GM18907 (cell line): Measurements from ENCODE around the gene SLC12A2.

Source experiments
- ATAC-seq: cut with Tn5 transposase; IDR thresholded peaks from one replicate; pipeline ENCODE4 v1.9.1; 2021; ENCODE audit warnings: mild to moderate bottlenecking, moderate library complexity; ENCODE audit not compliant: unreplicated experiment

SLC12A2 gene

GRCh38 chr5:128083033-128083810 is at the start of gene SLC12A2:
TSS of gene SLC12A2 (plus strand) at chr5:128083766. CDS start at chr5:128083955, 189 bp downstream.
- ATAC-seq, result peak; percentile 70

DNA sequence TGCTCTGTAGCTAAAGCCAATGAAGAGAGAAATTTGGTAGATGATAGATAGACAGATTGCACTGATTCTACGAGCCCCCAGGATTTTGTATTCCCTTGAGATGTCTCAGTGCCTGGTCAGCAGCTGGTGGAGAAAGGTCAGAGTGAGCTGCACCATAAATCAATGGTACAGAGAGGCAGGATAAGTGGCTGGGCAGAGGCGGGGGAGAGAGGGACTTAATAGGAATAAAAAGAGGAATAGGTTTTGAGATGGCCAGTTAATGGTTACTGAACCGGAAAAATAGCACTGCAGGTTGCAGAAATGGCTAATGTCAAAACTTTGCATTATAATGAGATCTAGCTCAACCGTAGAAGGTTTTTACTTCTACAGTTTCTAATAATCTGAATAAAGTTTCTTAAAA is 47.9 kb upstream of the SLC12A2 start:
- no peak for ATAC-seq

- no peak for ATAC-seq
Measured at GRCh38 chr5:128036950-128037349, 46.6 kb upstream of the SLC12A2 start.

DNA sequence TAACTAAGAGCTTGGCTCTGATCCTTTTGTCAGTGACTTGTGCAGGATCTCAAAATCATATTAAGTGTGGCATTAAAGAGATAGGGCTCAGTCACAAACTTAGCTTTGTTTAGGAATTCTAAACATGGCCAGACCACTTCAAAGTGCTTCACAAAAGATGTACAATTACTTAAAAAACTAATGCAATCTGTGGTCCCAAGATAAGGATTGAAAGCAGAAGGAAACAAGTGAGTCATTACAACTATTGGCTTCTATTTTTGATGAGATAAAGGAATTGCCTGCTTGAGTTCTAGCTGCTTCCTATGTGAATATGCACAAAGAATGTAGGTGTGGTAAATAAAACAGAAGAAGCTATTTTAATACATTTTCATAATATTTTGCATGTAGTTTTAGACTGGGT is 44.9 kb upstream of the SLC12A2 start:
- no peak for ATAC-seq

- no peak for ATAC-seq
Measured at GRCh38 chr5:128040927-128041326, 42.6 kb upstream of the SLC12A2 start.

DNA sequence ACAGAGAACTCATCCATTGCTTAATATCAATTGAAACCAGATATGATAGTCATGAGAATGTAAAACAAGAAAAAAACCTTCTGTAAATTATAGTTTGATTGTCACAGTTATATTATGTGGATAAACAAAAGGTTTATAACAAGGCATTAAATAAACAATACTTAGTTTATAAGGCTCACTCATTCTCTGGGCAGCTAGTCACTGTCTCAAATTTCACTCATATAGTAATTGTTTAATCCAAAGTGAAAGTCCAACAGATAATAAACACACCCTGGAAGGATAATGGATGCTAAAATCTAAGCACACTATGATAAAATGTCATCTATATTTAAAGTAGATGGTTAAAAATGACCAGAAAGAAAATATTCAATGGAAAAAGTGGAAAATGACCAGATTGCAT is 30.8 kb upstream of the SLC12A2 start:
- no peak for ATAC-seq

DNA sequence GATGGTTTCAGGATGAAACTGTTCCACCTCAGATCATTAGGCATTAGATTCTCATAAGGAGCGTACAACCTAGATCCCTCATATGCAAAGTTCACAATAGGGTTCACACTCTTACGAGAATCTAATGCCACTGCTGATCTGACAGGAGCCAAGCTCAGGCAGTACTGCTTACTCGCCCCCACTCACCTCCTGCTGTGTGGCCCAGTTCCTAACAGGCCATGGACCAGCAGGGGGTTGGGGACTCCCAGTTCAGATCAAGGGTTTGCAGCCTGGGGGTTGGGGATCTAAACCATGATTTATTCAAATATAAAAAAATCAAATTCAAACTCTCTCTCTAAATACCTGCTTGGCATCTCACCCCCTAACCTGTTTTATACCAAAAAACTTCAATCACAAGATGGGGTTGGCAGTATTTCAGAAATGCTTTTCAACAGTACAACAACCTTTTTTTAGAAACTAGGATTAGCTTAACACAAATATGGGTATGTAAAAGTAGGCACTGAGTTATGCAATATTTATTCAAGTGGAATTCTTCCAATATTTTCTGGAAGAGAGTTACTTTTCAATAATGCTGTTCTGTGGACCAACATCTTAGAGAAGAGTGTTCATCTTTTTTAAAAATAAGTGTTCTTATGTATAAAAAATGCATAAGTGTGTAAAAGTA is 30.1 kb upstream of the SLC12A2 start:
- no peak for ATAC-seq

- no peak for ATAC-seq
Measured at GRCh38 chr5:128060644-128061385, 22.8 kb upstream of the SLC12A2 start.

DNA sequence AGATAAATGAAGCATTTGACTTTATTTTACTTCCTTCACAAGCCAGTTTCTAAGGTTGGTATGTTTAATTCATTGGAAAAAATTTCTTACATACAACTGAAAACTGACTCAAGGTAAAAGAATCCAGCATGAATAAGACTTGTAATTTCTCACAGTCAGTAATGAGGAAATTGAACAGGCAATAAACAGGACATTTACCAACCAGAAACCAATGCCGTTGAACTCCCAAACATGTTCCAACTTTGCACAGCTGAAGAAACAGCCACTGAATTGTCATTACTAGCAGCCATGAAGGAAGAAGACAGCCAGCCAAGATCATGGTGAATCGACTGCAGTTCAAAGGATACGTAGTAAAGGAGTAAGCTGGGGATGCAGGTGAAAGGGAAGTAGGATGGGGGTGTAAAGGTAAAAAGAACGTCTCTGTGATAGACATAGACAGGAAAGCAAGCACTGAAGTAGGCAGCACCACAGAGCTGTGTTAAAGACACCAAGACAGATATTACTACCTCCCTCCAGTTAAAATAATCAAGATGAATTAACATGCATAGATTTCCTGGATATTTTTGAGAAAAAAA is 21.3 kb upstream of the SLC12A2 start:
- no peak for ATAC-seq

- no peak for ATAC-seq
Measured at GRCh38 chr5:128074171-128074570, 9.4 kb upstream of the SLC12A2 start.

DNA sequence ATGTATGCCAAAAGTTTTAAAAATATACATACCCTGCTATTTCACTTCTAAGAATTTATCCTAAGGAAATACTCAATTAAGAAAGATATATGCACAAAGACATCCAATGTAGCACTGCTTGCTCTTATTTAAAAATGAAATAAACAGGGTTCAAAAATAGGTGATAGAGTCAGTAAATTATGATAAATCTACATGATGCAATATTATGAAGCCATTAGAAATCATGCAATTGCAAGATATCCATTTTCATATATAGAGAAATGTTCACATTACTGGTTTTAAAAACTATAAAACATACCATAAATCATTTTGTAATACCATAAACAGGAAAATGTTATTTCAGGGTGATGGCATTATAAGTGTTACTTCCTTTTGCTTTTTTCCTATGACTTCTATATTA is 8.6 kb upstream of the SLC12A2 start:
- ATAC-seq, result no peak

DNA sequence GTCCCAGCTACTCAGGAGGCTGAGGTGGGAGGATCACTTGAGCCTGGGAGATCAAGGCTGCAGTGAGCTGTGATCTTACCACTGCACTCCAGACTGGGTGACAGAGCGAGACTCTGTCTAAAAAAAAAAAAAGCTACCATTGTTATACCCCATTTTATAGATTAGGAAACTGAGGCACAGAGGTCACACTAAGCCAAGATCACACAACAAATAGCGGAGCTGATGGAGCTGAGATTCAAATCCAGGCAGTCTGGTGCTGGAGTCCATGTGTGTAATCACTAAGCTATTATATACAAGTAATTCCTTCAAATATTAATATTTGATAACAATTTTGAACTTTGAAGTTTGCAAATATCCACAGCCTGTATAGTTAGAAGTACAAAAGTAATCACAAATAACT is 6.0 kb upstream of the SLC12A2 start:
- no peak for ATAC-seq

- ATAC-seq, result no peak
Measured at GRCh38 chr5:128081111-128081851, 2.3 kb upstream of the SLC12A2 start.

DNA sequence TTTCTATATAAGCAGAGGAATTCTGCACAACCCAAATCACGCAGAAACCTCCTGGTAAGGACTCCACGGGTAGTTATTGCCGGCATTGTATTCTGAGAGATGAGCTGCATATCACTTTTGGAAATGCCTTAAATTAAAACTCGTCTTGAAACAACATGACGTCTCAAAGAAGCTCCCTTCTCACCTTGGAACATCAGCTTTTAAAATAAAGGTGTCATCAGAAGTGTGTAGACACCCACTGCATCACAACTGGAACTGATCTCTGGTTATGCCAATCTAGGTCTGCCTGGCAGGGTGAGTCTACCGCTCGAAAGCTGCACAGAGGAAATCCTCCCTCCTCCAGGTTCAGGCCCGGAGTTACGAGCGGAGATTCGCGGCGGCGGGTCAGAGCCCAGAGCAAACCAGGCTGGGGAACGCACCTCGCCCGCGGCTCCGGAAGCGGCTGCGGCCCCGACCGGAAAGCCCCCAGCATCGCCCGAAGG is 974 bp upstream of the SLC12A2 start:
- ATAC-seq, result peak; percentile 39

DNA sequence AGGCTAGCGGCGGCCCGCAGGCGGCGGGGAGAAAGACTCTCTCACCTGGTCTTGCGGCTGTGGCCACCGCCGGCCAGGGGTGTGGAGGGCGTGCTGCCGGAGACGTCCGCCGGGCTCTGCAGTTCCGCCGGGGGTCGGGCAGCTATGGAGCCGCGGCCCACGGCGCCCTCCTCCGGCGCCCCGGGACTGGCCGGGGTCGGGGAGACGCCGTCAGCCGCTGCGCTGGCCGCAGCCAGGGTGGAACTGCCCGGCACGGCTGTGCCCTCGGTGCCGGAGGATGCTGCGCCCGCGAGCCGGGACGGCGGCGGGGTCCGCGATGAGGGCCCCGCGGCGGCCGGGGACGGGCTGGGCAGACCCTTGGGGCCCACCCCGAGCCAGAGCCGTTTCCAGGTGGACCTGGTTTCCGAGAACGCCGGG is 253 bp downstream of the SLC12A2 start:
- peak; percentile 42 for ATAC-seq

GRCh38 chr5:128084228-128085167 is 932 bp downstream of the SLC12A2 start:
- peak; percentile 18 for ATAC-seq

DNA sequence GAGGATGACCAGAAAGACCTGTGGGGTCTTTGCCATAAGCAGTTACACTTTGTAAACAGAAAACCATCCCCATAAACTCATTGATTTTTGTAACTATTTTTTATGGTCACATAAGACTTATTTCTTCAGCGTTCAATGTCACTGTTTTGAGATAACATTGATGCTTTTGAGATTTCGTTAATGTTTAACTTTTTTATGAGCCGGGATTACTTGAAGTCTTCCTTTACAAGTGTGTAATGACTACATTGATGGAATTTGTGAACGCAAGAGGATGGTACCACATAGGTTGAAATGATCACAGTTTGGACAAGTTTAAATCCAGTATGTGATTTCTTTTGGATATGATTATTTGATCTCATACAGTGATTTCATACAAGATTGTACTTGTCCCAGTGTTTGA is 1.8 kb downstream of the SLC12A2 start:
- no peak for ATAC-seq

DNA sequence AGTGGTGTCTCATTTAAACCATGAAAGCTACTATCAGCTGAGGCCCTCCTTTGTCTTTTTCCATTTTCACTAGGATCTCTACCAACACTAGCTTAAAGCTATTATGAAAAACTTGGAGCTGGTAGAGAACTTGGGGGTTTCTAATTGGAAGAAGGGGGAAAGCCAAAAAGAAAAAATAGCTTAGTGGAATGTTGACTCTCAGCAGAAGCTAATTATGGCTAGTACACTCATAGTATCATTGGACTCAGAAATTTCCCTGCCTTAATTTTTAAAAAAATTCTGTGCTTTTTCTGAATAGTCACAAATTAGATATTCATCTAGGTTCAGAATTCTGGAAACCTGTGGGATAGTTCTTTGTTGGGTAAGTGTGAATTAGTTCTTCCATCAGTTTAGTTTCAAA is 8.0 kb downstream of the SLC12A2 start:
- ATAC-seq, result no peak

DNA sequence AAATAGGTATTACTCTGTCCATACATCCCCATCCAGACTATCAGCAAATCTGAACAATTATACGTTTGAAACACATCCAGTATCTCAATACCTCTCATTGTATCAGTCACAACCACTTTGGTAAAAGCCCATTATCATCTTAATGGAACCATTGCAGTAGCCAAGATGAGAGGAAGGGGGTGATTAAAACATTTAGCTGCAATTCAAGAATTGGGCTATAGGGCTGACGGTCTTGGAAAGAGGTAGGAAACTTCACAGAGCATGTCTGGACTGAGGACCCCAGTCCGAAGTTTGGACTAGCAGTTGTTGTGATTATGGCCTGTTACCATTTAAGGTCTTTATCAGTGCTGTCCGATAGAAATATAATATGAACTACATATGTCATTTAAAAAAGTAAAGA is 8.6 kb downstream of the SLC12A2 start:
- ATAC-seq, result no peak
